HG03139 (cell line): ENCODE data around the gene LEPROT.
"Not testable (repeated sequence)": the region's sequence is repeated elsewhere in the genome, so short reads cannot be mapped to it uniquely, and the experiment has no call there.

Experiments used
- ATAC-seq: cut with Tn5 transposase; IDR thresholded peaks from one replicate; pipeline ENCODE4 v1.9.1; 2021; ENCODE audit not compliant: unreplicated experiment

Gene LEPROT

GRCh38 chr1:65435987-65436386, 15.5 kb downstream of the LEPROT start:
- ATAC-seq, result no peak

- ATAC-seq, result no peak
These were observed 17.1 kb downstream of the LEPROT start for GRCh38 chr1:65437616-65438015.

- ATAC-seq, result no peak
These were observed 19.9 kb downstream of the LEPROT start for GRCh38 chr1:65440322-65440900.

- ATAC-seq, result no peak
These were observed 20.4 kb downstream of the LEPROT start for GRCh38 chr1:65440915-65441314.

GRCh38 chr1:65441464-65441863, 21.0 kb downstream of the LEPROT start:
- no peak for ATAC-seq

DNA sequence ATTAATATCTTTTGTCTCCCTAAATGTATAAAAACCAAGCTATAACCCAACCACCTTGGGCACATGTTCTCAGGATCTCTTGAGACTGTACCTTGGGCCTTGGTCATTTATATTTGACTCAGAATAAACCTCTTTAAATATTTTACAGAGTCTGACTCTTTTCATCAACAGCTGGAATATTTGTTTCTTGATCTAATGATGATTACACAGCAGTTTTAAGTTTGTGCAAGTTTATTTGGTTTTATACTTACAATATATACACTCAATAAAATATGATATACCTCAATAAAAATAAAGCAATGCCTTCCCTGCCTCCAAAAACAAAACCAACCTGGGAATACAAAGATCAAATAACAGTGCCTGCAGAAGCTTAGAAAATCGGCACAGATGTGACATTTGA, 22.0 kb downstream of the LEPROT start:
- ATAC-seq, result no peak

DNA sequence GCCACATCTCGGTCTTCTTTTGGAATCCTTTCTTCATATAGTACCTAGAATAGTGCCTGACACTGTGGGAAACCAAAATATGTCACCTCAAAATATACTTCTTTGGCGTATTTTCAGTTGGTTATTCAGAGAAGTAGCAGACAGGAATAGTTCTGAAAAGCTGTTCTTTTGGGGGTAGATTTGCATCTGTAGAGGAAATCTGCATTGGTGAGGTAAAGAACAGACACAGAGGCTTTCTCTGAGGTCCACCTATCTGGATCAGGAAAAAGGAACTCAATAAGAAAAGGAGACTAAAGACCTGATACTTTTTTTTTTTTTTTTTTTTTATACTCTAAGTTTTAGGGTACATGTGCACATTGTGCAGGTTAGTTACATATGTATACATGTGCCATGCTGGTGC, 23.2 kb downstream of the LEPROT start:
- no peak for ATAC-seq

GRCh38 chr1:65444128-65444640, 23.7 kb downstream of the LEPROT start:
- ATAC-seq, result no peak

GRCh38 chr1:65445837-65446236, 25.4 kb downstream of the LEPROT start:
- no peak for ATAC-seq

DNA sequence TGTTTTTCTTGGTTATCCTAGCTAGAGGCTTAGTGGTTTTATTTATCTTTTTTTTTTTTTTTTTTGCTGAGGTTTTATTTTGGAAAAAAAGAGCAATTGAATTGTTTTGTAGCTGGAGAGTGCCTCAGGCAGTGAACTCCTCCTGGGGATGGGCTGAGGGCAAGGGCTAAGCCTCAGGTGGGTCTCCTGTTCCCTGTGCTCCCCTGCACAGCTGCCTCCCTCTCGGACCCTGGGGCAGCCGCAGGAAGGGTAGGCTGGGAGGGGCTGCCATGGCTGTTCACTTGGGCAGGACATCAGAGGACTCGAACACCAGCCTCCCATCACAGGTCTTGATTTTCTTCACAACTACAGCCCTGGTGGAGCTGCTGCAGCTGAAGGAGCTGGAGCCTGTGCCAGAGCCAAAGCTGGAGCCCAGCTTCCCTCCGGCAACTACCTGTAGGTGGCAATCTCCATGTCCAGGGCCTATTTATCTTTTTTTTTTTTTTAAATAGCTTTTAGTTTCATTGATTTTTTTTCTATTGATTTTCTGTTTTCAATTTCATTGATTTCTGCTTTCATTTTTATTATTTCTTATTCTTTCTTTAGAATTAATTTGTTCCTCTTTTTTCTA, 28.9 kb downstream of the LEPROT start:
- ATAC-seq, result no peak

- ATAC-seq, result not testable (repeated sequence)
These were observed 35.2 kb downstream of the LEPROT start for GRCh38 chr1:65455678-65456077.

GRCh38 chr1:65456481-65456880, 36.0 kb downstream of the LEPROT start:
- no peak for ATAC-seq

DNA sequence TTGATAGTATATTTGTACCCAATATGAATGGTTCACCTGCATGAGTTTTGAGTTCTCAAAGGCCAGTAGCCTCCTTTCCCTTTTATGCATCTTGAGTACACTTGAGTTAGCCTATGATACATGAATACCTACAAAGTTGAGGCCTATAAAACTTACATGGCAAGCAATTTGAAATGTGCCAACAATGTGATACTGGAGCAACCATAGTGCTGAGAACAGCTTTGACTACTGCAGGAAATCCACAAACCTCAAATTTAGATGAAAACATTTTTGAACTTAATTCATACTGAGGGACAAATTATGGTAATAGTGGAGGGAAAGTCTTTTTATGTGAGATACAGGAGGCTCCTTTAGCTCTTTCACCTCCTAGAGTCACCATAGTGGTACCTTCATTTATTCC, 37.4 kb downstream of the LEPROT start:
- no peak for ATAC-seq

- ATAC-seq, result no peak
These were observed 38.4 kb downstream of the LEPROT start for GRCh38 chr1:65458730-65459396.

DNA sequence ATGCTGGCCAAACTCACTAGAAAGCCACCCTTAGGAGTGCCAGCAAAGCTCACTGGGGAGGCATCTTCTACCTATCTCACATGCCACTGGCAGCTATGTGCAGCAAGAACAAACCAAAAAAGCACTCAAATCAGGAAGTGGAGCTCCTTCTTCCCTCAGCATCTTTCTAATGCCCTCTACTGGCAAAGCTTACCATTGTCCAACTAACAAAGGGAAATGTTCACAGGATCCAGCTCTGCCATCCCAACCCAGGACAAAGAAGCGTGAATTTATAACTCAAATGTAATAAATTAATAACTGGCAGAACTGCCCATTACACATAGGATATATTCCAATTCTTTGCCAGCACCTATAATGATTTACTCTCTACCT, 38.9 kb downstream of the LEPROT start:
- ATAC-seq, result no peak

GRCh38 chr1:65465837-65466236, 45.4 kb downstream of the LEPROT start:
- ATAC-seq, result not testable (repeated sequence)

- no peak for ATAC-seq
These were observed 47.1 kb downstream of the LEPROT start for GRCh38 chr1:65467536-65467935.

- no peak for ATAC-seq
These were observed 48.8 kb downstream of the LEPROT start for GRCh38 chr1:65469126-65469888.

DNA sequence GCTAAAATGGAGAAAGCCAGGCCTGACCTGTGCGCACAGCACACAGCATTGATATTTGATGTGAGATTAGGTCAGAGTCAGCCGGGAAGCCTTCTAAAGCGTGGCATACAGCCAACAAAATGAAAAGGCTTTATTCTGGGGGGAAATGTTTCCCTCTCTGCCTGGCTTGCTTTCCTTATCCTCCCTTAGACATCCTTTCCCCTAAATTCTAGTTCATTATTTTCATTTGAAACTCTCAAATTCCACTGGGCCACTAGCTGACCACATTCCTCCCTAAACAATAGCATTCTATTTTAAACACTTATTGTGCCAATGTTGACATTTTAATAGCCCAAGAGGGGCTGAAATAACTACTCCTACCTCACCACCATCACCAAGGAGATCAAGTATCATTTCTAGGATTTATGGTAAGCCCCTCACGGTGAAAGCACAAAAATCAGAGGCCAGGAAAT, 49.4 kb downstream of the LEPROT start:
- ATAC-seq, result no peak

GRCh38 chr1:65470766-65471165, 50.3 kb downstream of the LEPROT start:
- no peak for ATAC-seq

- no peak for ATAC-seq
These were observed 50.9 kb downstream of the LEPROT start for GRCh38 chr1:65471213-65471833.
